ENCODE measurements around the gene GALNT18. TPM values are rescaled to one million over a fixed set of nuclear protein-coding genes. Genes with fewer than 3 reads are reported as not detected.

The GALNT18 gene
- total and polyA plus RNA-seq, 4 donors, result 17.7 to 109 (median 63.7) TPM

DNA sequence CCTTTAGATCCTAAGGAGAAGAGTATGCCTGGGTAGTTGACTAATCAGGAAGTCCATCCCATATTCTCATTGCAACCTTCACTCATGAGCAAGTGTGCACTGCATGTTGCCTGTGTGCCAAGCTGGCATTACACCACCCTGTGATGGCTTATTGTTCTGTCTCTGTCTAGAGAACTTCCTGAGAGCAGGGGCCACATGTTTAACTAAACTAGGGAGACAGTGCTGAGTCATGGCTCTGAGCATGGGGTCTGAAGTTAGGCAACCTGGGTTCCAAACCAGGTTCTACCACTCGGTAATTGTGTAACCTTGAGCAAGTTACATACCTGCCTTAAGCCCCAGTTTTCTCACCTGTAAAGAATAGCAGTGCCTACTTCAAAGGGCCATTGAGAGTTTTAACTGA, 308.4 kb downstream of the GALNT18 start:
- peak; percentile 61 for ATAC-seq (ENCODE audit: insufficient read depth, low FRiP score)
- Histone ChIP-seq H3K27me3 (ENCODE audit: control insufficient read depth in 3 of 3, insufficient read depth in 3 of 3, low read length in 2 of 3) (no peaks in the 10 kb centered on the region), H3K4me3 (no peak overlapping the region), H3K36me3 (ENCODE audit: control insufficient read depth in 4 of 4, insufficient read depth in 4 of 4, low read length in 4 of 4) (peaks cover 0 to 4% (median 0%) of the 10 kb centered on the region in 4 donors), H3K4me1 (ENCODE audit: control insufficient read depth in 5 of 5, insufficient read depth in 5 of 5, low read length in 5 of 5) (peaks cover 5 to 30% (median 9%) of the 10 kb centered on the region in 5 donors), H3K9ac (ENCODE audit: insufficient read depth in 1 of 2, low read length in 2 of 2) (no peak overlapping the region), H3K9me3 (ENCODE audit: control insufficient read depth in 4 of 4, insufficient read depth in 3 of 4, low read length in 3 of 4) (peaks cover 0 to 1% (median 0%) of the 10 kb centered on the region in 4 donors), H3K27ac (ENCODE audit: low read depth in 1 of 2, low read length in 1 of 2) (peak overlapping the region; percentile 4 to 77)
- TF ChIP-seq, protein P1, sequence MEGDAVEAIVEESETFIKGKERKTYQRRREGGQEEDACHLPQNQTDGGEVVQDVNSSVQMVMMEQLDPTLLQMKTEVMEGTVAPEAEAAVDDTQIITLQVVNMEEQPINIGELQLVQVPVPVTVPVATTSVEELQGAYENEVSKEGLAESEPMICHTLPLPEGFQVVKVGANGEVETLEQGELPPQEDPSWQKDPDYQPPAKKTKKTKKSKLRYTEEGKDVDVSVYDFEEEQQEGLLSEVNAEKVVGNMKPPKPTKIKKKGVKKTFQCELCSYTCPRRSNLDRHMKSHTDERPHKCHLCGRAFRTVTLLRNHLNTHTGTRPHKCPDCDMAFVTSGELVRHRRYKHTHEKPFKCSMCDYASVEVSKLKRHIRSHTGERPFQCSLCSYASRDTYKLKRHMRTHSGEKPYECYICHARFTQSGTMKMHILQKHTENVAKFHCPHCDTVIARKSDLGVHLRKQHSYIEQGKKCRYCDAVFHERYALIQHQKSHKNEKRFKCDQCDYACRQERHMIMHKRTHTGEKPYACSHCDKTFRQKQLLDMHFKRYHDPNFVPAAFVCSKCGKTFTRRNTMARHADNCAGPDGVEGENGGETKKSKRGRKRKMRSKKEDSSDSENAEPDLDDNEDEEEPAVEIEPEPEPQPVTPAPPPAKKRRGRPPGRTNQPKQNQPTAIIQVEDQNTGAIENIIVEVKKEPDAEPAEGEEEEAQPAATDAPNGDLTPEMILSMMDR (IDR thresholded peaks at IDR 0.05; ENCODE audit: control extremely low read depth, extremely low read depth), result no peak
- WGBS, 2 donors, result 22 to 44% methylated on average over 1 of the region's 1 CpG
- peak in 1 of 3 donors; percentile 25 for DNase-seq

DNA sequence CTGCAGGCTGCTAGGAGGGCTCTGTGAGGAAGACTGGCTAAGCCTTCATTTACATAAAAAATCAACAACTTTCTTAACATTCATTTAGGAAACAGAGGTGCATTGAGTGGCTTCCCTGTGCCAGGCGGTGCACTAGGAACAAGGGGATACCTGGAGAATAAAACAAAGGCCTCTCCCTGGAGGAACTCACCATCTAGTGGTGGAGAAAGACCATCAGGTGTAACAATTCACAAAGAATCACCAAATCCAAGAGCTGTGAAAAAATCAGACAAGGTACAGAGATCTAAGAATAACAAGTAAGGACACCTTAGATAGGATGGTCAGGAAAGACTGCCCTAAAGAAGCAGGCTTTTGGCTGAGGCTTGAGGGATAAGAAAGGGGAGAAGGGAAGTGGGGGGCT, 309.1 kb downstream of the GALNT18 start:
- DNase-seq, result no peak
- peaks cover 0 to 1% (median 0%) of the 10 kb centered on the region in 4 donors for H3K9me3 ChIP-seq (ENCODE audit: control insufficient read depth in 4 of 4, insufficient read depth in 3 of 4, low read length in 3 of 4)
- H3K27me3 ChIP-seq (ENCODE audit: control insufficient read depth in 3 of 3, insufficient read depth in 3 of 3, low read length in 2 of 3), result no peaks in the 10 kb centered on the region
- peaks cover 0 to 4% (median 0%) of the 10 kb centered on the region in 4 donors for H3K36me3 ChIP-seq (ENCODE audit: control insufficient read depth in 4 of 4, insufficient read depth in 4 of 4, low read length in 4 of 4)
- peaks cover 5 to 28% (median 9%) of the 10 kb centered on the region in 5 donors for H3K4me1 ChIP-seq (ENCODE audit: control insufficient read depth in 5 of 5, insufficient read depth in 5 of 5, low read length in 5 of 5)
- no peak overlapping the region for H3K9ac ChIP-seq (ENCODE audit: insufficient read depth in 1 of 2, low read length in 2 of 2)
- 93 to 97% methylated on average over 1 of the region's 1 CpG for WGBS, 2 donors
- H3K27ac ChIP-seq (ENCODE audit: low read depth in 1 of 2, low read length in 1 of 2), result peak overlapping the region; percentile 4 to 32
- no peak for ATAC-seq (ENCODE audit: insufficient read depth, low FRiP score)
- TF ChIP-seq, protein P1 (IDR thresholded peaks at IDR 0.05; ENCODE audit: control extremely low read depth, extremely low read depth), result no peak
- no peak overlapping the region for H3K4me3 ChIP-seq

DNA sequence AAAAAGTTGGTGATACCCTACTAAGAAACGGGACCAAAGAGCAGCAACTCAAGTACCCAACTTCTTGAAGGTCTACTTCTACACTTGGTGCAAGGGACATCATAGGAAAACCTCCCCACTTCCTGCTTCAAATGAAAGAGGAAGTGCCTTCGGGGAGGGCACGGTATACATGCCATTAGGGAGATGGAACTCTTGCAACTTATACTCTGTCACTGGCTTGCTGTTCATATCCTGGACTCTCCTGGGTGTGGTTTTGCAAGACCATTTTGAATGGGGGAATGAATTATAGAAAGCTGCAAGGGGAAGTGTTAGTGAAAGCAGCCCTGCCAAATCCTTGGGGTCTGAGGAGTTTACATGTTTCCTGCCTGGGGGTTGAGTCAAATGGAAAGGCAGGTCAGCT, 310.6 kb downstream of the GALNT18 start:
- H3K27ac ChIP-seq (ENCODE audit: low read depth in 1 of 2, low read length in 1 of 2), result no peak overlapping the region
- no peak overlapping the region for H3K4me3 ChIP-seq
- DNase-seq (no peak), ATAC-seq (ENCODE audit: insufficient read depth, low FRiP score) (no peak)
- H3K36me3 ChIP-seq (ENCODE audit: control insufficient read depth in 4 of 4, insufficient read depth in 4 of 4, low read length in 4 of 4), result peaks cover 0 to 7% (median 0%) of the 10 kb centered on the region in 4 donors
- H3K4me1 ChIP-seq (ENCODE audit: control insufficient read depth in 5 of 5, insufficient read depth in 5 of 5, low read length in 5 of 5), result peaks cover 5 to 26% (median 9%) of the 10 kb centered on the region in 5 donors
- TF ChIP-seq, protein P1 (IDR thresholded peaks at IDR 0.05; ENCODE audit: control extremely low read depth, extremely low read depth), result no peak
- no peaks in the 10 kb centered on the region for H3K27me3 ChIP-seq (ENCODE audit: control insufficient read depth in 3 of 3, insufficient read depth in 3 of 3, low read length in 2 of 3)
- no peak overlapping the region for H3K9ac ChIP-seq (ENCODE audit: insufficient read depth in 1 of 2, low read length in 2 of 2)
- H3K9me3 ChIP-seq (ENCODE audit: control insufficient read depth in 4 of 4, insufficient read depth in 3 of 4, low read length in 3 of 4), result peaks cover 0 to 1% (median 0%) of the 10 kb centered on the region in 4 donors
- 23 to 55% methylated on average over 3 of the region's 3 CpGs for WGBS, 2 donors

DNA sequence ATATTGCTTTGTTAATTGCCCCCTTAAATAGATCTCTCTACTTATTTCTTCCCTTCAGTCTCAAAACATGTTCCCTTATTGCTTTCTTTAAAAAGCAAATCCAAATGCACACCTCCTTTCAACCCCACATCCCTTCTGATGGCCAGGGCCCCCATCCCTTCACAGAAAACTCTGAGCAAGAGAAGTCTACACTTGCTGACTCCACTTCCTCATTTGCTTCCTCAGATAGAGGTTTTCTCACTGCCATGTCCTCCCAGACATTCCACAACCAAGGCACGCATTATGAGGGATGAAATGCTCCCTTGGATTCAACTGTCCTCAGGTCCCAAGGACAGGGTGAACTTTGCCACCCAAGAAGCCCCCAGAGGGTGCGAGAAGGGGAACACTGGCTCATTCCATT, 311.9 kb downstream of the GALNT18 start:
- Histone ChIP-seq H3K9me3 (ENCODE audit: control insufficient read depth in 4 of 4, insufficient read depth in 3 of 4, low read length in 3 of 4) (peaks cover 0 to 1% (median 0%) of the 10 kb centered on the region in 4 donors), H3K4me3 (no peak overlapping the region), H3K4me1 (ENCODE audit: control insufficient read depth in 5 of 5, insufficient read depth in 5 of 5, low read length in 5 of 5) (peaks cover 5 to 22% (median 9%) of the 10 kb centered on the region in 5 donors), H3K9ac (ENCODE audit: insufficient read depth in 1 of 2, low read length in 2 of 2) (no peak overlapping the region), H3K36me3 (ENCODE audit: control insufficient read depth in 4 of 4, insufficient read depth in 4 of 4, low read length in 4 of 4) (peaks cover 0 to 9% (median 0%) of the 10 kb centered on the region in 4 donors), H3K27me3 (ENCODE audit: control insufficient read depth in 3 of 3, insufficient read depth in 3 of 3, low read length in 2 of 3) (no peaks in the 10 kb centered on the region), H3K27ac (ENCODE audit: low read depth in 1 of 2, low read length in 1 of 2) (no peak overlapping the region)
- TF ChIP-seq, protein P1 (IDR thresholded peaks at IDR 0.05; ENCODE audit: control extremely low read depth, extremely low read depth), result no peak
- no peak for DNase-seq
- ATAC-seq (ENCODE audit: insufficient read depth, low FRiP score), result no peak
- 93 to 98% methylated on average over 2 of the region's 2 CpGs for WGBS, 2 donors
